Tibial artery (tissue), 4 donors: ENCODE data around the gene PFKFB4.

ENCODE experiments used
- DNase-seq, 2 donors: peaks; one replicate each; pipeline ENCODE4 v3.0.0-alpha.2; 2019
- H3K27ac ChIP-seq, 2 donors: fragments of 200-600 bp; sonication (generic) in 1 of 2; 1 replicate in 1 of 2; 2 replicates in 1 of 2; pipeline ENCODE4 v1.5.1; 2018 to 2019; ENCODE audit warnings: mild to moderate bottlenecking in 1 of 2
- H3K27me3 ChIP-seq, 2 donors: fragments of 200-600 bp; sonication (generic) in 1 of 2; one replicate each; pipeline versions ENCODE4 v1.5.1 to v1.6.0; 2016 to 2019
- H3K36me3 ChIP-seq, 3 donors: fragments of 200-600 bp; sonication (generic) in 2 of 3; one replicate each; pipeline ENCODE4 v1.5.1; 2016 to 2019; ENCODE audit warnings: mild to moderate bottlenecking in 2 of 3
- H3K4me1 ChIP-seq, 4 donors: fragments of 200-600 bp; sonication (generic) in 2 of 4; 1 replicate in 3 of 4; 2 replicates in 1 of 4; pipeline ENCODE4 v1.5.1; 2016 to 2019
- H3K4me3 ChIP-seq, 2 donors: fragments of 200-600 bp; sonication (generic) in 1 of 2; 1 replicate in 1 of 2; 2 replicates in 1 of 2; pipeline ENCODE4 v1.5.1; 2018 to 2019; ENCODE audit warnings: mild to moderate bottlenecking in 2 of 2
- H3K9me3 ChIP-seq, 3 donors: fragments of 200-600 bp; sonication (generic) in 1 of 3; one replicate each; pipeline ENCODE4 v1.5.1; 2016 to 2019
- CTCF ChIP-seq, 2 experiments: fragments of 200-600 bp in 1 of 2; fragments of 450-650 bp in 1 of 2; IDR thresholded peaks; one replicate each; pipeline ENCODE4 v1.5.1; 2017 to 2019; ENCODE audit warnings: antibody characterized with exemption in 2 of 2, mild to moderate bottlenecking in 1 of 2, moderate library complexity in 1 of 2
- intact Hi-C: fragments of 100-400 bp; cut with DNase I; formaldehyde crosslinking; loops from one replicate; pipeline ENCODE4 v1.15.0; 2023; ENCODE audit warnings: low total_unique reads

The PFKFB4 gene

GRCh38 chr3:48598323-48599076, 41.9 kb upstream of the PFKFB4 start:
- intact Hi-C loops, result no loop called here
- H3K36me3 ChIP-seq, result peaks cover 46 to 50% (median 47%) of the 10 kb centered on the region in 3 donors
- DNase-seq, result peak; percentile 65 to 93
- peaks cover 7 to 72% (median 65%) of the 10 kb centered on the region in 4 donors for H3K4me1 ChIP-seq
- H3K27ac ChIP-seq, result peak overlapping the region; percentile 84 to 90
- peaks cover 0 to 6% of the 10 kb centered on the region in 2 donors for H3K27me3 ChIP-seq
- H3K4me3 ChIP-seq, result no peak overlapping the region
- H3K9me3 ChIP-seq, result no peaks in the 10 kb centered on the region
- TF ChIP-seq CTCF (IDR thresholded peaks at IDR 0.05), result no peak

- peaks cover 7 to 72% (median 65%) of the 10 kb centered on the region in 4 donors for H3K4me1 ChIP-seq
- peaks cover 35 to 39% (median 36%) of the 10 kb centered on the region in 3 donors for H3K36me3 ChIP-seq
- no peak overlapping the region for H3K4me3 ChIP-seq
- no peaks in the 10 kb centered on the region for H3K9me3 ChIP-seq
- TF ChIP-seq CTCF (IDR thresholded peaks at IDR 0.05), result no peak
- intact Hi-C loops, result no loop called here
- DNase-seq, result no peak
- peaks cover 0 to 6% of the 10 kb centered on the region in 2 donors for H3K27me3 ChIP-seq
- H3K27ac ChIP-seq, result peak overlapping the region; percentile 84 to 90
These were observed 40.8 kb upstream of the PFKFB4 start for GRCh38 chr3:48597408-48597800.

GRCh38 chr3:48596676-48597407, 40.2 kb upstream of the PFKFB4 start:
- Histone ChIP-seq H3K4me1 (peaks cover 7 to 72% (median 65%) of the 10 kb centered on the region in 4 donors), H3K9me3 (no peaks in the 10 kb centered on the region), H3K27me3 (peaks cover 0 to 6% of the 10 kb centered on the region in 2 donors), H3K27ac (peak overlapping the region; percentile 84 to 90), H3K4me3 (no peak overlapping the region), H3K36me3 (peaks cover 29 to 34% (median 30%) of the 10 kb centered on the region in 3 donors)
- no peak for DNase-seq
- TF ChIP-seq CTCF (IDR thresholded peaks at IDR 0.05), result no peak
- intact Hi-C loops, result no loop called here

- Histone ChIP-seq H3K36me3 (peaks cover 22 to 27% (median 23%) of the 10 kb centered on the region in 3 donors), H3K4me1 (peaks cover 7 to 71% (median 65%) of the 10 kb centered on the region in 4 donors), H3K27me3 (peaks cover 0 to 6% of the 10 kb centered on the region in 2 donors), H3K4me3 (no peak overlapping the region), H3K27ac (peak overlapping the region; percentile 84 to 90), H3K9me3 (no peaks in the 10 kb centered on the region)
- no peak for TF ChIP-seq CTCF (IDR thresholded peaks at IDR 0.05)
- intact Hi-C loops, result no loop called here
- DNase-seq, result no peak
These were observed 39.6 kb upstream of the PFKFB4 start for GRCh38 chr3:48596157-48596556.

- Histone ChIP-seq H3K4me3 (peak overlapping the region; percentile 43 to 55), H3K27ac (peak overlapping the region; percentile 84 to 90)
- DNase-seq, result peak in 1 of 2 donors; percentile 84
These were observed 39.0 kb upstream of the PFKFB4 start for GRCh38 chr3:48595526-48596121.

More at GRCh38 chr3:48595526-48596121, 39.0 kb upstream of the PFKFB4 start:
- TF ChIP-seq CTCF (IDR thresholded peaks at IDR 0.05), result no peak
- Histone ChIP-seq H3K27me3 (peaks cover 0 to 6% of the 10 kb centered on the region in 2 donors), H3K9me3 (no peaks in the 10 kb centered on the region), H3K4me1 (peaks cover 7 to 66% (median 60%) of the 10 kb centered on the region in 4 donors), H3K36me3 (peaks cover 17 to 22% (median 22%) of the 10 kb centered on the region in 3 donors)
- intact Hi-C loops, result no loop called here
